Kidney capillary endothelial cell (primary cell): ENCODE results near the gene RHOXF1.
"Not testable (repeated sequence)": the region's sequence is repeated elsewhere in the genome, so short reads cannot be mapped to it uniquely, and the experiment has no call there.

Source experiments
- DNase-seq: peaks from one replicate; pipeline ENCODE4 v3.0.0-alpha.2; 2018; ENCODE audit warnings: low spot score

Gene RHOXF1

GRCh38 chrX:120115438-120115963 lies at the start of gene RHOXF1:
TSS of gene RHOXF1 (minus strand) at chrX:120115913. CDS start at chrX:120115862, 51 bp downstream.
- DNase-seq: no peak

GRCh38 chrX:120159086-120159485 lies 43.4 kb upstream of the RHOXF1 start:
- DNase-seq: not testable (repeated sequence)

GRCh38 chrX:120158313-120158712 lies 42.6 kb upstream of the RHOXF1 start, which contains the start of gene RHOXF2:
TSS of gene RHOXF2 (plus strand) at chrX:120158613. CDS start at chrX:120158751, 138 bp downstream.
- DNase-seq: not testable (repeated sequence)

GRCh38 chrX:120150109-120150744 lies 34.5 kb upstream of the RHOXF1 start:
- not testable (repeated sequence) for DNase-seq

GRCh38 chrX:120147537-120147936 lies 31.8 kb upstream of the RHOXF1 start:
- no peak for DNase-seq

GRCh38 chrX:120146323-120146722 lies 30.6 kb upstream of the RHOXF1 start:
- DNase-seq: not testable (repeated sequence)

- DNase-seq: no peak
Observed at GRCh38 chrX:120145295-120145925, 29.7 kb upstream of the RHOXF1 start.

- no peak for DNase-seq
Observed at GRCh38 chrX:120144178-120144844, 28.6 kb upstream of the RHOXF1 start.

GRCh38 chrX:120140293-120140981 lies 24.7 kb upstream of the RHOXF1 start:
- no peak for DNase-seq

- no peak for DNase-seq
Observed at GRCh38 chrX:120137439-120137838, 21.7 kb upstream of the RHOXF1 start.

GRCh38 chrX:120136840-120137239 lies 21.1 kb upstream of the RHOXF1 start:
- no peak for DNase-seq

GRCh38 chrX:120136128-120136527 lies 20.4 kb upstream of the RHOXF1 start:
- no peak for DNase-seq

GRCh38 chrX:120128306-120128846 lies 12.7 kb upstream of the RHOXF1 start:
- not testable (repeated sequence) for DNase-seq

GRCh38 chrX:120125444-120125843 lies 9.7 kb upstream of the RHOXF1 start:
- DNase-seq: no peak

GRCh38 chrX:120120223-120120622 lies 4.5 kb upstream of the RHOXF1 start:
- DNase-seq: no peak

GRCh38 chrX:120111611-120112010 lies 4.1 kb downstream of the RHOXF1 start:
- DNase-seq: no peak

GRCh38 chrX:120109378-120109777 lies 6.3 kb downstream of the RHOXF1 start:
- no peak for DNase-seq

- not testable (repeated sequence) for DNase-seq
Observed at GRCh38 chrX:120104707-120105106, 11.0 kb downstream of the RHOXF1 start.

- DNase-seq: not testable (repeated sequence)
Observed at GRCh38 chrX:120101057-120101456, 14.7 kb downstream of the RHOXF1 start.

- DNase-seq: no peak
Observed at GRCh38 chrX:120090208-120090607, 25.5 kb downstream of the RHOXF1 start.

GRCh38 chrX:120087289-120088017 lies 28.3 kb downstream of the RHOXF1 start:
- DNase-seq: no peak
